ENCODE measurements around the gene GHRL. TPM values are rescaled to one million over a fixed set of nuclear protein-coding genes. Genes with fewer than 3 reads are reported as not detected.

Gene GHRL
- total RNA-seq, 1 donor, result under 0.01 TPM

DNA sequence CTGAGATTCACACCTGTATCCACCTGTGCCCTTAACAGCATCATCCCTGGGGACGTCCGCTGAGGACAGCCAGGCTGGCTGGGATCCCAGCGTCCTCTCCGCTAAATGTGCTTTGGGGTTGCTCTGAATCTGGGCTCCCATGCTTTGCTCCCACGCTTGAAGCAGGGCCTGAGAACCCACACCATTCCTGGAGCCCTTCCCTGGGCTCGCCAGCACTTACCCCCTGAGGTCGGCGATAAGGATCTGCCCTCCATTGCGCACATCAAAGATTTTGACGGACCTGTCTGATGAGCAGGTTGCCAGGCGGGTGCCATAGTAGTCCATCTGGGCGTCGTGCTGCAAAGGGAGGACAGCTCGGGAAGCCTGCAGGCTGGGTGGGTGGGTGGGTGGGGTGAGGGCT is 22.4 kb upstream of the GHRL start:
- peaks cover 85% of the 10 kb centered on the region for H3K36me3 ChIP-seq (ENCODE audit: insufficient read depth, low read length)
- H4K20me1 ChIP-seq (ENCODE audit: insufficient read depth, low read length), result peaks cover 83% of the 10 kb centered on the region
- no peak overlapping the region for H3K4me2 ChIP-seq (ENCODE audit: insufficient read depth, low read length)
- no peak for DNase-seq (ENCODE audit: insufficient read length, low spot score, missing footprints)
- peaks cover 83% of the 10 kb centered on the region for H3K79me2 ChIP-seq (ENCODE audit: insufficient read depth, low read length)
- H3K4me3 ChIP-seq (ENCODE audit: insufficient read depth, low read length), result no peak overlapping the region
- H2AFZ ChIP-seq (ENCODE audit: low read length), result no peak overlapping the region
- H3K9me3 ChIP-seq (ENCODE audit: low read depth, low read length), result no peaks in the 10 kb centered on the region
- H3K4me1 ChIP-seq (ENCODE audit: insufficient read depth, low read length), result peaks cover 10% of the 10 kb centered on the region
- no peaks in the 10 kb centered on the region for H3K27me3 ChIP-seq (ENCODE audit: insufficient read depth, low read length)
- TF ChIP-seq, protein P1, sequence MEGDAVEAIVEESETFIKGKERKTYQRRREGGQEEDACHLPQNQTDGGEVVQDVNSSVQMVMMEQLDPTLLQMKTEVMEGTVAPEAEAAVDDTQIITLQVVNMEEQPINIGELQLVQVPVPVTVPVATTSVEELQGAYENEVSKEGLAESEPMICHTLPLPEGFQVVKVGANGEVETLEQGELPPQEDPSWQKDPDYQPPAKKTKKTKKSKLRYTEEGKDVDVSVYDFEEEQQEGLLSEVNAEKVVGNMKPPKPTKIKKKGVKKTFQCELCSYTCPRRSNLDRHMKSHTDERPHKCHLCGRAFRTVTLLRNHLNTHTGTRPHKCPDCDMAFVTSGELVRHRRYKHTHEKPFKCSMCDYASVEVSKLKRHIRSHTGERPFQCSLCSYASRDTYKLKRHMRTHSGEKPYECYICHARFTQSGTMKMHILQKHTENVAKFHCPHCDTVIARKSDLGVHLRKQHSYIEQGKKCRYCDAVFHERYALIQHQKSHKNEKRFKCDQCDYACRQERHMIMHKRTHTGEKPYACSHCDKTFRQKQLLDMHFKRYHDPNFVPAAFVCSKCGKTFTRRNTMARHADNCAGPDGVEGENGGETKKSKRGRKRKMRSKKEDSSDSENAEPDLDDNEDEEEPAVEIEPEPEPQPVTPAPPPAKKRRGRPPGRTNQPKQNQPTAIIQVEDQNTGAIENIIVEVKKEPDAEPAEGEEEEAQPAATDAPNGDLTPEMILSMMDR (IDR thresholded peaks at IDR 0.05; ENCODE audit: extremely low read depth, low read depth, low read length), result no peak
- H3K27ac ChIP-seq (ENCODE audit: low read depth, low read length), result no peak overlapping the region

- peaks cover under 1% of the 10 kb centered on the region for H3K4me1 ChIP-seq (ENCODE audit: insufficient read depth, low read length)
Observed at GRCh38 chr3:10312861-10313260, 20.1 kb upstream of the GHRL start.

GRCh38 chr3:10312391-10312790 is 19.6 kb upstream of the GHRL start:
- peaks cover 68% of the 10 kb centered on the region for H4K20me1 ChIP-seq (ENCODE audit: insufficient read depth, low read length)

More at GRCh38 chr3:10312861-10313260, 20.1 kb upstream of the GHRL start:
- Histone ChIP-seq H3K4me2 (ENCODE audit: insufficient read depth, low read length) (no peak overlapping the region), H2AFZ (ENCODE audit: low read length) (no peak overlapping the region), H3K9me3 (ENCODE audit: low read depth, low read length) (no peaks in the 10 kb centered on the region), H3K4me3 (ENCODE audit: insufficient read depth, low read length) (no peak overlapping the region), H4K20me1 (ENCODE audit: insufficient read depth, low read length) (peaks cover 70% of the 10 kb centered on the region), H3K27ac (ENCODE audit: low read depth, low read length) (no peak overlapping the region), H3K27me3 (ENCODE audit: insufficient read depth, low read length) (no peaks in the 10 kb centered on the region), H3K36me3 (ENCODE audit: insufficient read depth, low read length) (peaks cover 95% of the 10 kb centered on the region), H3K79me2 (ENCODE audit: insufficient read depth, low read length) (peaks cover 61% of the 10 kb centered on the region)
- TF ChIP-seq, protein P1 (IDR thresholded peaks at IDR 0.05; ENCODE audit: extremely low read depth, low read depth, low read length), result no peak
- no peak for DNase-seq (ENCODE audit: insufficient read length, low spot score, missing footprints)

GRCh38 chr3:10311710-10312109 is 19.0 kb upstream of the GHRL start:
- Histone ChIP-seq H3K9me3 (ENCODE audit: low read depth, low read length) (no peaks in the 10 kb centered on the region), H3K4me2 (ENCODE audit: insufficient read depth, low read length) (no peak overlapping the region), H4K20me1 (ENCODE audit: insufficient read depth, low read length) (peaks cover 63% of the 10 kb centered on the region), H3K27ac (ENCODE audit: low read depth, low read length) (no peak overlapping the region), H3K36me3 (ENCODE audit: insufficient read depth, low read length) (peaks cover 94% of the 10 kb centered on the region), H2AFZ (ENCODE audit: low read length) (no peak overlapping the region), H3K79me2 (ENCODE audit: insufficient read depth, low read length) (peaks cover 51% of the 10 kb centered on the region), H3K4me3 (ENCODE audit: insufficient read depth, low read length) (no peak overlapping the region), H3K4me1 (ENCODE audit: insufficient read depth, low read length) (no peaks in the 10 kb centered on the region), H3K27me3 (ENCODE audit: insufficient read depth, low read length) (no peaks in the 10 kb centered on the region)
- no peak for DNase-seq (ENCODE audit: insufficient read length, low spot score, missing footprints)
- TF ChIP-seq, protein P1 (IDR thresholded peaks at IDR 0.05; ENCODE audit: extremely low read depth, low read depth, low read length), result no peak

More at GRCh38 chr3:10312391-10312790, 19.6 kb upstream of the GHRL start:
- Histone ChIP-seq H3K27me3 (ENCODE audit: insufficient read depth, low read length) (no peaks in the 10 kb centered on the region), H3K9me3 (ENCODE audit: low read depth, low read length) (no peaks in the 10 kb centered on the region), H3K79me2 (ENCODE audit: insufficient read depth, low read length) (peaks cover 56% of the 10 kb centered on the region), H3K27ac (ENCODE audit: low read depth, low read length) (no peak overlapping the region), H3K4me2 (ENCODE audit: insufficient read depth, low read length) (no peak overlapping the region), H3K36me3 (ENCODE audit: insufficient read depth, low read length) (peaks cover 95% of the 10 kb centered on the region), H2AFZ (ENCODE audit: low read length) (no peak overlapping the region), H3K4me1 (ENCODE audit: insufficient read depth, low read length) (no peaks in the 10 kb centered on the region), H3K4me3 (ENCODE audit: insufficient read depth, low read length) (no peak overlapping the region)
- TF ChIP-seq, protein P1 (IDR thresholded peaks at IDR 0.05; ENCODE audit: extremely low read depth, low read depth, low read length), result no peak
- DNase-seq (ENCODE audit: insufficient read length, low spot score, missing footprints), result no peak
